H9 (cell line): ENCODE results near the gene ASTL. TPM values are rescaled to one million over a fixed set of nuclear protein-coding genes. Genes with fewer than 3 reads are reported as not detected.

ENCODE experiments used
- DNase-seq: peaks from one replicate; pipeline ENCODE4 v3.0.0-alpha.2; 2017
- H2AFZ ChIP-seq: one replicate; pipeline ENCODE4 v1.6.1; 2013; ENCODE audit warnings: mild to moderate bottlenecking, low read length, control low read depth, moderate library complexity
- H2AK5ac ChIP-seq: 2 replicates; pipeline ENCODE4 v1.6.1; 2013; ENCODE audit warnings: low read length, control low read depth, mixed read lengths; ENCODE audit not compliant: insufficient read length
- H2BK120ac ChIP-seq: one replicate; pipeline ENCODE4 v1.6.1; 2013; ENCODE audit warnings: low read depth, mild to moderate bottlenecking, low read length, control low read depth, inconsistent platforms; ENCODE audit not compliant: poor library complexity, severe bottlenecking
- H2BK12ac ChIP-seq: 2 replicates; pipeline ENCODE4 v1.6.1; 2013; ENCODE audit warnings: low read length, control low read depth, mixed read lengths, low read depth; ENCODE audit not compliant: insufficient read length
- H2BK15ac ChIP-seq: 2 replicates; pipeline ENCODE4 v1.6.1; 2013; ENCODE audit warnings: low read depth, low read length, control low read depth
- H2BK20ac ChIP-seq: one replicate; pipeline ENCODE4 v1.6.1; 2013; ENCODE audit warnings: low read depth, mild to moderate bottlenecking, low read length, control low read depth, inconsistent platforms; ENCODE audit not compliant: poor library complexity, severe bottlenecking
- H2BK5ac ChIP-seq: 2 replicates; pipeline ENCODE4 v1.6.1; 2013; ENCODE audit warnings: low read length, control low read depth, mixed read lengths; ENCODE audit not compliant: insufficient read length
- H3K14ac ChIP-seq: 2 replicates; pipeline ENCODE4 v1.6.1; 2013; ENCODE audit warnings: low read length, control low read depth; ENCODE audit not compliant: insufficient read depth
- H3K18ac ChIP-seq: 2 replicates; pipeline ENCODE4 v1.6.1; 2013; ENCODE audit warnings: low read depth, mild to moderate bottlenecking, mixed read lengths, low read length, control low read depth; ENCODE audit not compliant: insufficient read length
- H3K23ac ChIP-seq: 2 replicates; pipeline ENCODE4 v1.6.1; 2013; ENCODE audit warnings: low read length, control low read depth, mixed read lengths, low read depth; ENCODE audit not compliant: insufficient read length
- H3K23me2 ChIP-seq: 2 replicates; pipeline ENCODE4 v1.6.1; 2013; ENCODE audit warnings: low read depth, mild to moderate bottlenecking, mixed read lengths, low read length, control low read depth; ENCODE audit not compliant: insufficient read length, poor library complexity, severe bottlenecking
- H3K27ac ChIP-seq: 2 replicates; pipeline ENCODE4 v1.5.1; 2013; ENCODE audit warnings: low read length, control low read depth, mixed read lengths, low read depth; ENCODE audit not compliant: insufficient read length
- H3K27me3 ChIP-seq: 2 replicates; pipeline ENCODE4 v1.6.1; 2013; ENCODE audit warnings: low read length, control low read depth, inconsistent platforms; ENCODE audit not compliant: insufficient read depth
- H3K4ac ChIP-seq: 2 replicates; pipeline ENCODE4 v1.6.1; 2013; ENCODE audit warnings: low read depth, mild to moderate bottlenecking, control low read depth, inconsistent platforms, low read length, moderate library complexity
- H3K4me1 ChIP-seq: 2 replicates; pipeline ENCODE4 v1.6.1; 2013; ENCODE audit warnings: low read length, control low read depth, inconsistent platforms; ENCODE audit not compliant: insufficient read depth
- H3K4me2 ChIP-seq: 2 replicates; pipeline ENCODE4 v1.6.1; 2013; ENCODE audit warnings: low read length, control low read depth, mixed read lengths; ENCODE audit not compliant: insufficient read length, insufficient read depth
- H3K56ac ChIP-seq: 2 replicates; pipeline ENCODE4 v1.6.1; 2013; ENCODE audit warnings: low read depth, mild to moderate bottlenecking, mixed read lengths, low read length, control low read depth; ENCODE audit not compliant: insufficient read length
- H3K79me1 ChIP-seq: 2 replicates; pipeline ENCODE4 v1.6.1; 2013; ENCODE audit warnings: low read depth, mild to moderate bottlenecking, moderate library complexity, low read length, control low read depth, inconsistent platforms; ENCODE audit not compliant: insufficient read depth, poor library complexity, severe bottlenecking
- H3K79me2 ChIP-seq: 2 replicates; pipeline ENCODE4 v1.6.1; 2013; ENCODE audit warnings: low read length, control low read depth, inconsistent platforms; ENCODE audit not compliant: insufficient read depth
- H3K9ac ChIP-seq: 2 replicates; pipeline ENCODE4 v1.6.1; 2013; ENCODE audit warnings: low read length, control low read depth, mixed read lengths; ENCODE audit not compliant: insufficient read length; ENCODE audit errors: extremely low read depth
- H3K9me3 ChIP-seq: one replicate; pipeline ENCODE4 v1.6.1; 2013; ENCODE audit warnings: low read depth, low read length, inconsistent platforms; ENCODE audit not compliant: control insufficient read depth
- H3T11ph ChIP-seq: one replicate; pipeline ENCODE4 v1.6.1; 2013; ENCODE audit warnings: mild to moderate bottlenecking, low read length, control low read depth, inconsistent platforms
- H4K20me1 ChIP-seq: one replicate; pipeline ENCODE4 v1.6.1; 2013; ENCODE audit not compliant: control insufficient read depth, insufficient read length, insufficient read depth
- H4K5ac ChIP-seq: 2 replicates; pipeline ENCODE4 v1.6.1; 2013; ENCODE audit warnings: low read depth, mild to moderate bottlenecking, mixed read lengths, low read length, control low read depth; ENCODE audit not compliant: insufficient read length
- H4K8ac ChIP-seq: replicated peaks from 2 replicates; pipeline ENCODE4 v1.6.1; 2013; ENCODE audit warnings: low read length, control low read depth, mixed read lengths, low read depth; ENCODE audit not compliant: insufficient read length
- H4K91ac ChIP-seq: 2 replicates; pipeline ENCODE4 v1.6.1; 2013; ENCODE audit warnings: low read depth, mild to moderate bottlenecking, moderate library complexity, mixed read lengths, low read length, control low read depth; ENCODE audit not compliant: insufficient read length
- H3K27ac Mint-ChIP-seq, 3 experiments: 2 replicates in 2 of 3; 3 replicates in 1 of 3; pipeline ENCODE4 v1.8.0; 2020 to 2021; ENCODE audit warnings: mixed read lengths in 3 of 3, mild to moderate bottlenecking in 1 of 3, moderate library complexity in 1 of 3
- H3K27me3 Mint-ChIP-seq: 2 replicates; pipeline ENCODE4 v1.8.0; 2021; ENCODE audit warnings: low read depth, mild to moderate bottlenecking, moderate library complexity, mixed read lengths
- H3K36me3 Mint-ChIP-seq, 3 experiments: 2 replicates in 2 of 3; 3 replicates in 1 of 3; pipeline ENCODE4 v1.8.0; 2020 to 2021; ENCODE audit warnings: low read depth in 3 of 3, mixed read lengths in 3 of 3; ENCODE audit not compliant: insufficient read depth in 1 of 3
- H3K4me1 Mint-ChIP-seq, 2 experiments: 2 replicates each; pipeline ENCODE4 v1.8.0; 2020; ENCODE audit warnings: mixed read lengths in 2 of 2
- H3K4me3 Mint-ChIP-seq, 2 experiments: 2 replicates in 1 of 2; 3 replicates in 1 of 2; pipeline ENCODE4 v1.8.0; 2020 to 2021; ENCODE audit warnings: mild to moderate bottlenecking in 2 of 2, mixed read lengths in 2 of 2, moderate library complexity in 1 of 2
- H3K9me3 Mint-ChIP-seq, 2 experiments: 2 replicates in 1 of 2; 3 replicates in 1 of 2; pipeline ENCODE4 v1.8.0; 2020; ENCODE audit warnings: mild to moderate bottlenecking in 2 of 2, mixed read lengths in 2 of 2, moderate library complexity in 1 of 2
- WGBS: extraction: QIAGEN DNeasy Blood & Tissue Kit; methylation state at CpG from one replicate; pipeline ENCODE4 v1.1.7; 2013; ENCODE audit warnings: missing lambda C conversion rate, low lambda C conversion rate, mixed read lengths; ENCODE audit not compliant: insufficient read length; ENCODE audit errors: extremely low coverage; 5-methylcytosine and 5-hydroxymethylcytosine counted together
- total RNA-seq: library from RNA; stranded (reverse); gene quantifications from 2 replicates; pipeline ENCODE4 v1.2.1, GENCODE V29; 2021
- TF ChIP-seq, protein P1 (sequence below): fragments of 200-600 bp; sonication (generic); conservative IDR thresholded peaks from 3 replicates; pipeline ENCODE4 v1.8.0; 2021; ENCODE audit warnings: antibody characterized with exemption, mild to moderate bottlenecking

The ASTL gene
- total RNA-seq, 1 experiment from 2014 or later = 0.81 TPM

DNA sequence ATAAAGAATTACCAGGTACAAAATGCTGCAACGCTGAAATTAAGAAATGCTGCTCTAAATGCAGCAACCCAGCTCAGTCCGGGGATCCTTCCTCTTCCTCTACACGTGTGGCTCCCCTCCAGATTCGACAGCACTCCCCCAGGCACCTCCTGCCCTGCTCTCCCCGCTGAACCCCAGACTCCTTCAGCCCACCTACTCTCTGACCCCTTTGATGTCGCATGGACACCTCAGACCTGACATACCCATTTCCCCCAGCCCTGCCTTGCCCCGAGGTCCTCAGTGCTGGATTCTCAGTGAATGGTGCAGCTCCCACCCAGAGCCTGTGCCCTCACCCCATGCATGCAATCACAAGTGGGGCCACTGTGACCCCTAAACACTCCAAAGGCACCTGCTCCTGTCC, 17.3 kb downstream of the ASTL start:
- no peak overlapping the region for H2BK120ac ChIP-seq
- H3T11ph ChIP-seq = no peak overlapping the region
- H2BK15ac ChIP-seq = no peak overlapping the region
- no peak overlapping the region for H3K4me2 ChIP-seq
- no peak overlapping the region for H2BK12ac ChIP-seq
- TF ChIP-seq, protein P1, sequence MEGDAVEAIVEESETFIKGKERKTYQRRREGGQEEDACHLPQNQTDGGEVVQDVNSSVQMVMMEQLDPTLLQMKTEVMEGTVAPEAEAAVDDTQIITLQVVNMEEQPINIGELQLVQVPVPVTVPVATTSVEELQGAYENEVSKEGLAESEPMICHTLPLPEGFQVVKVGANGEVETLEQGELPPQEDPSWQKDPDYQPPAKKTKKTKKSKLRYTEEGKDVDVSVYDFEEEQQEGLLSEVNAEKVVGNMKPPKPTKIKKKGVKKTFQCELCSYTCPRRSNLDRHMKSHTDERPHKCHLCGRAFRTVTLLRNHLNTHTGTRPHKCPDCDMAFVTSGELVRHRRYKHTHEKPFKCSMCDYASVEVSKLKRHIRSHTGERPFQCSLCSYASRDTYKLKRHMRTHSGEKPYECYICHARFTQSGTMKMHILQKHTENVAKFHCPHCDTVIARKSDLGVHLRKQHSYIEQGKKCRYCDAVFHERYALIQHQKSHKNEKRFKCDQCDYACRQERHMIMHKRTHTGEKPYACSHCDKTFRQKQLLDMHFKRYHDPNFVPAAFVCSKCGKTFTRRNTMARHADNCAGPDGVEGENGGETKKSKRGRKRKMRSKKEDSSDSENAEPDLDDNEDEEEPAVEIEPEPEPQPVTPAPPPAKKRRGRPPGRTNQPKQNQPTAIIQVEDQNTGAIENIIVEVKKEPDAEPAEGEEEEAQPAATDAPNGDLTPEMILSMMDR = no peak
- no peaks in the 10 kb centered on the region for H3K9me3 ChIP-seq
- no peak overlapping the region for H3K18ac ChIP-seq
- no peak overlapping the region for H3K56ac ChIP-seq
- no peak overlapping the region for H3K4ac ChIP-seq
- H3K9ac ChIP-seq = no peak overlapping the region
- no peaks in the 10 kb centered on the region for H3K4me1 ChIP-seq
- no peaks in the 10 kb centered on the region for H3K9me3 Mint-ChIP-seq
- no peaks in the 10 kb centered on the region; a peak in 1 of 7 replicates for H3K36me3 Mint-ChIP-seq
- no peak overlapping the region for H3K27ac ChIP-seq
- H4K20me1 ChIP-seq = no peaks in the 10 kb centered on the region
- DNase-seq = no peak
- no peak overlapping the region for H4K5ac ChIP-seq
- H3K23ac ChIP-seq = no peak overlapping the region
- H3K4me1 Mint-ChIP-seq = peaks cover 13 to 20% of the 10 kb centered on the region in 2 experiments
- no peaks in the 10 kb centered on the region; the same call in 1 of the 2 replicates for H3K27me3 ChIP-seq
- H3K79me1 ChIP-seq = no peaks in the 10 kb centered on the region
- peaks cover 56% of the 10 kb centered on the region for H3K27me3 Mint-ChIP-seq
- H4K8ac ChIP-seq = no peak overlapping the region
- H3K27ac Mint-ChIP-seq = no peak overlapping the region
- H3K79me2 ChIP-seq = no peaks in the 10 kb centered on the region
- no peak overlapping the region for H2BK5ac ChIP-seq
- peaks cover 6% of the 10 kb centered on the region for H3K23me2 ChIP-seq
- no peak overlapping the region for H4K91ac ChIP-seq
- H3K14ac ChIP-seq = no peak overlapping the region
- H2AK5ac ChIP-seq = no peak overlapping the region
- H2AFZ ChIP-seq = no peak overlapping the region
- no CpG with 5 or more reads among the region's 7 CpGs for WGBS
- H2BK20ac ChIP-seq = no peak overlapping the region
- H3K4me3 Mint-ChIP-seq = no peak overlapping the region
